Activated naive CD8-positive, alpha-beta T cell treated with anti-CD3 and anti-CD28 coated beads, Interleukin-2, amount 10 ng/mL, durations not matched to agents 7 days and 5 days (primary cell): ENCODE measurements around the gene ZBTB1. TPM values are rescaled to one million over a fixed set of nuclear protein-coding genes. Genes with fewer than 3 reads are reported as not detected.
"Not testable (repeated sequence)": the region's sequence is repeated elsewhere in the genome, so short reads cannot be mapped to it uniquely, and the experiment has no call there.

ENCODE experiments used
- ATAC-seq: fragments of 150-1000 bp; cut with Tn5 transposase; one replicate; pipeline ENCODE4 v1.10.0; 2021; ENCODE audit warnings: low read depth, moderate library complexity
- POLR2A ChIA-PET: fragments of 350-600 bp; sonication (Branson Sonifier 250); formaldehyde crosslinking; loops from one replicate; lab custom pipeline; 2021; ENCODE audit warnings: antibody characterized with exemption; lab: Charles Lee
- DNase-seq: peaks from one replicate; pipeline ENCODE4 v3.0.0; 2021
- H3K27ac Mint-ChIP-seq: one replicate; pipeline ENCODE4 v1.8.0; 2022; ENCODE audit warnings: mild to moderate bottlenecking, mixed read lengths
- H3K27me3 Mint-ChIP-seq: one replicate; pipeline ENCODE4 v1.8.0; 2022; ENCODE audit warnings: mild to moderate bottlenecking, moderate library complexity, mixed read lengths
- H3K36me3 Mint-ChIP-seq: one replicate; pipeline ENCODE4 v1.8.0; 2021; ENCODE audit warnings: mild to moderate bottlenecking, mixed read lengths
- H3K4me1 Mint-ChIP-seq: one replicate; pipeline ENCODE4 v1.8.0; 2021; ENCODE audit warnings: mixed read lengths
- H3K4me3 Mint-ChIP-seq: one replicate; pipeline ENCODE4 v1.8.0; 2022; ENCODE audit warnings: mild to moderate bottlenecking, moderate library complexity, mixed read lengths
- H3K9me3 Mint-ChIP-seq: one replicate; pipeline ENCODE4 v1.8.0; 2021; ENCODE audit warnings: mixed read lengths
- total RNA-seq, 2 experiments: library from RNA; stranded (reverse); gene quantifications; one replicate each; pipeline ENCODE4 v1.2.3, GENCODE V29; 2021

Gene ZBTB1
- total RNA-seq, 2 experiments from 2014 or later, result 84.1 to 86.7 TPM

GRCh38 chr14:64544607-64545312 lies 40.2 kb downstream of the ZBTB1 start:
- POLR2A ChIA-PET, result no interaction called here
- Mint-ChIP-seq H3K27me3 (peaks cover 74% of the 10 kb centered on the region), H3K9me3 (peaks cover 1% of the 10 kb centered on the region), H3K27ac (no peak overlapping the region), H3K4me1 (peaks cover 24% of the 10 kb centered on the region), H3K36me3 (peaks cover 4% of the 10 kb centered on the region), H3K4me3 (no peak overlapping the region)
- no peak for ATAC-seq
- no peak for DNase-seq

- H3K36me3 Mint-ChIP-seq, result peaks cover 3% of the 10 kb centered on the region
- no peak overlapping the region for H3K27ac Mint-ChIP-seq
- H3K4me3 Mint-ChIP-seq, result peak overlapping the region; percentile 47
- no peaks in the 10 kb centered on the region for H3K9me3 Mint-ChIP-seq
- POLR2A ChIA-PET, result interaction anchor here (0.5 kb wide), 1 partner anchor 264 kb away, joined by 4 read pairs; no protein-coding TSS in a partner anchor
- peaks cover 66% of the 10 kb centered on the region for H3K27me3 Mint-ChIP-seq
- H3K4me1 Mint-ChIP-seq, result peaks cover 11% of the 10 kb centered on the region
- DNase-seq (no peak), ATAC-seq (no peak)
Measured at GRCh38 chr14:64549016-64549415, 44.4 kb downstream of the ZBTB1 start.

DNA sequence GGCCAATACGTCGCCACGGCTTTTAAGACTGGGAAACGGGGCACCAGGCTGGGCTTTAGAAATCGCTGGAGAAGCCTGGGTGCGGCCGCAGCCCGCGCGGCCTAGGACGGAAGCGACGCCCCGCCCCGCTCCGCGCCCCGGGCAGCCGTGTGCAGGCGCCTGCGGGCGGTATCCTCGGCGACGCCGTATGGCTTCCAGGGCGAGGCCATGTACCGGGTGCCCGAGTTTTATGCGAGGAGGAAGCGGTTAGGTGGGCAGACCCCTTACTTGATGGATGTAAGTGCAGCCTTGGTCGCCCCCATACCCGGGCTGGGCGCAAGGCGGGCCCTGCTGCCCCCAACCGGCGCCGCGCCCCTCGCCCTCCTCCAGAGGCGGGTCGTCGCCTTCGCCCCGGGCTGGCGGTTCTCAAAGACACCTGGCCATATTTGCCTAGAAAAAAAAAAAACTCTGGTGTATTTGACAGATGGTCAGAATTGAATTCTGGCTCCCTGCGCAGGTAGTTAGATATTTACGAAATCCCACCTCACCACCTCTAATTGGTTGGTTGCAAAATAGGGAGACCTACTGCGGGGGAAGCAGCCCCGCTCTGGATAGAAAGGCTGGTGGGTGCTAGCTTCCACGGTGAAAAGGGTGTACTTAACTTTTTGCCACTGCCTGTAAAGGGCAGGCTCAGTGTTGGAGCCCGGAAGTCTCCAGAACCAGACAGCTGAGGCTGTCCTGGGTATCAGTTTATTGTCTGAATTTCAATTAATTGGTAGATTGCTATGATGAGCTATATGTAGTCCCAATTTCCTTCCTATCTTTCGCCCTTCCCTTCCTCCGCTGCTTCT lies 45.4 kb downstream of the ZBTB1 start, which contains the start of gene PPP1R36:
Gene PPP1R36, plus strand, starts transcription at position 171 of the 830 bp plus-strand sequence. Its CDS starts 37 bp downstream, at position 208.
- H3K27ac Mint-ChIP-seq, result peak within 1 kb of the TSS; percentile 67
- DNase-seq (peak; percentile 71), ATAC-seq (peak; percentile 97)
- H3K9me3 Mint-ChIP-seq, result no peaks in the 10 kb centered on the region
- H3K27me3 Mint-ChIP-seq, result peaks cover 62% of the 10 kb centered on the region
- peak within 1 kb of the TSS; percentile 68 for H3K4me3 Mint-ChIP-seq
- H3K36me3 Mint-ChIP-seq, result peaks cover 3% of the 10 kb centered on the region
- H3K4me1 Mint-ChIP-seq, result peaks cover 11% of the 10 kb centered on the region
- POLR2A ChIA-PET, result no interaction called here

DNA sequence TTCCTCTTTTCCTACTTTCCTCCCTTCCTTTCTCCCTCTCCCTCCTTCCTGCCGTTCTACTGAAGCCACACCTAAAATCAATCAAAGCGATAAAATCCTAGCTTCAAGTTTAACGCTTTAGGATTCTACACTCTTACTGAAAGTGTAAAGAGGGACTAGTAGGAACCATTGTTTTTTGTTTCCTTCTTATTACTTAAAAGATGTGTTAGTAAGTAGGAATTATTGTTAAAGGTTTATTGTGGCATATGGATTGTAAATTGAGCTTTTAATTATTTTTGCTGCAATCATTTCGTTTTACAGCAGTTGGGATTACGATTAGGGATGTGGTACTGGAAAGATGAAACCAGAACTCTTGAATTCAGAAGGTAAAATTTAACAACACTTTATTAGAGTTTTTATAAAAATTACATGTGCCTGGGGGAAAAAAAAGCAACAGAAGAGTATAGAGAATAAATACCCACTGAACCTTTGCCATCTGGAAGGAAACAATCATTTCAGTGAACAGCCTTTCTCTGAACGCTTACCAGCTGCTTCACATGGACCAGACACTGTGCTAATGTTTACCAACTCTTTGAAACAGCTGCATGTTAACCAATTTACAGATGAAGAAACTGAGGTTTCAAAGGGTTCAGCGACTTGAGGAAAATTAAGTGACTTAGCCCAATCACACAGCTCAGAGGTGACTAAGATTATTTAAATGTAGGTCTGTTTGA lies 46.2 kb downstream of the ZBTB1 start:
- Mint-ChIP-seq H3K36me3 (peaks cover 3% of the 10 kb centered on the region), H3K4me1 (peaks cover 11% of the 10 kb centered on the region), H3K4me3 (peak overlapping the region; percentile 68), H3K27ac (peak overlapping the region; percentile 67), H3K27me3 (peaks cover 61% of the 10 kb centered on the region), H3K9me3 (no peaks in the 10 kb centered on the region)
- POLR2A ChIA-PET, result no interaction called here
- ATAC-seq (no peak), DNase-seq (no peak)

GRCh38 chr14:64554556-64554955 lies 50.0 kb downstream of the ZBTB1 start:
- H3K27me3 Mint-ChIP-seq, result peaks cover 46% of the 10 kb centered on the region
- H3K9me3 Mint-ChIP-seq, result no peaks in the 10 kb centered on the region
- no peak overlapping the region for H3K4me3 Mint-ChIP-seq
- no peak overlapping the region for H3K27ac Mint-ChIP-seq
- DNase-seq (no peak), ATAC-seq (no peak)
- no peaks in the 10 kb centered on the region for H3K36me3 Mint-ChIP-seq
- H3K4me1 Mint-ChIP-seq, result peaks cover 9% of the 10 kb centered on the region
- POLR2A ChIA-PET, result interaction anchor here (1.2 kb wide), 1 partner anchor 14 kb away, joined by 3 read pairs; the partner anchor contains the start of gene HSPA2

- Mint-ChIP-seq H3K4me3 (no peak overlapping the region), H3K9me3 (no peaks in the 10 kb centered on the region), H3K27me3 (peaks cover 31% of the 10 kb centered on the region), H3K4me1 (peaks cover 13% of the 10 kb centered on the region), H3K36me3 (no peaks in the 10 kb centered on the region), H3K27ac (no peak overlapping the region)
- POLR2A ChIA-PET, result no interaction called here
- no peak for DNase-seq
- ATAC-seq, result no peak
Measured at GRCh38 chr14:64556526-64556925, 52.0 kb downstream of the ZBTB1 start.

DNA sequence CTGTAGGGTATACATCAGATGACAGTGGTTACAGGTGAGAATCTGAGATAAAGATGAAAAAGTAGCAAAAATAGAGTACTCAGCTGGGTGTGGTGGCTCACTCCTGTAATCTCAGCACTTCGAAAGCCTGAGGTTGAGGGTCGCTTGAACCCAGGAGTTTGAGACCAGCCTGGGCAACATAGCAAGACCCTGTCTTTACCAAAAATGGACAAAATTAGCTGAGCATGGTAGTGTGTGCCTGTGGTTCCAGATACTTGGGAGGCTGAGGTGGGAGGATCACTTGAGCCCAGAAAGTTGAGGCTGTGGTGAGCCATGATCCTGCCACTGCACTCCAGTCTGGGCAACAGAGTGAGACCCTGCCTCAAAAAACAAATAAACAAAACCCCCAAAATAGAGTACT lies 53.6 kb downstream of the ZBTB1 start:
- DNase-seq, H3K4me3 Mint-ChIP-seq, H3K27ac Mint-ChIP-seq, H3K36me3 Mint-ChIP-seq, ATAC-seq, H3K9me3 Mint-ChIP-seq, POLR2A ChIA-PET: not testable (repeated sequence)
- Mint-ChIP-seq H3K27me3 (peaks cover 17% of the 10 kb centered on the region), H3K4me1 (peaks cover 16% of the 10 kb centered on the region)

GRCh38 chr14:64561631-64562030 lies 57.1 kb downstream of the ZBTB1 start:
- ATAC-seq (no peak), DNase-seq (no peak)
- Mint-ChIP-seq H3K27me3 (peaks cover 16% of the 10 kb centered on the region), H3K4me3 (no peak overlapping the region), H3K4me1 (peaks cover 16% of the 10 kb centered on the region), H3K36me3 (no peaks in the 10 kb centered on the region), H3K27ac (no peak overlapping the region), H3K9me3 (no peaks in the 10 kb centered on the region)
- POLR2A ChIA-PET, result no interaction called here

DNA sequence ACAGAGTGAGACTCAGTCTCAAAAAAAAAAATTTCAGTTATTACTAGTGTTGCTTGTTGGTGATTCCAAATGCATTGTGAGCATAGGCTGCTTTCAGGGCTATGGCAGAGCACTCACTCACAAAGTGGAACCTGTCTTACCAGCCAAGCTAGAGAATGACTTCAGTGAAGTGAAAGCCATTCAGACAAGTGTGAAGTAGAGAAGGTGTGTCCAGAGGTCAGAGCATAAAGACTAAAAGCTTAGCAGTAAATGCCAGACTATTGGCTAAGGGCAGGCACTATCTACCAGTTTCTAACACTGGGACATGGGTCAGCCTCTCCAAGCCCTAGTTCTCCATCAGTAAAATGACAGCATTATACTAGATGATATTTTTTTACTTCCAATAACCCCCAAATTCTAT lies 57.9 kb downstream of the ZBTB1 start:
- H3K27me3 Mint-ChIP-seq, result peaks cover 16% of the 10 kb centered on the region
- no peak overlapping the region for H3K4me3 Mint-ChIP-seq
- H3K36me3 Mint-ChIP-seq, result no peaks in the 10 kb centered on the region
- no peaks in the 10 kb centered on the region for H3K9me3 Mint-ChIP-seq
- POLR2A ChIA-PET, result no interaction called here
- ATAC-seq, result no peak
- peaks cover 16% of the 10 kb centered on the region for H3K4me1 Mint-ChIP-seq
- H3K27ac Mint-ChIP-seq, result no peak overlapping the region
- no peak for DNase-seq

DNA sequence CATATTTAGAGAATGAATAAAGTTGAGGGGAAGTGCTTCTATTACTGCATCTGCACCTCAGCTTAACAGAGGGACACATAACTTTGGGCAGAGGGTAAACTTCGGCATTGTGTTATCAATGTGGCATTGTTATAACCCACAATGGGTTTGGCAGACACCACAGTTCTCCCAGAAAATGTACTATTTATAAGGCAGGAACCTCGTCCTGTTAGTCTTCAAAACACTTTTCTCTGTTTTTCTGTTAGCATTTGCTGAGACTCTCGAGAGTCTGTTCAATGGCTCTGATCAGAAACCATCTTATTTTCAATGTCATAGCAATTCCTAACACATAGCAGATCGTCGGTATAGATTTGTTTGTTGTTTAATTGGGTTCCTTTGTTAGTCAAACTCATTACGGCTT lies 59.1 kb downstream of the ZBTB1 start:
- H3K9me3 Mint-ChIP-seq, result no peaks in the 10 kb centered on the region
- H3K27me3 Mint-ChIP-seq, result peaks cover 16% of the 10 kb centered on the region
- H3K36me3 Mint-ChIP-seq, result no peaks in the 10 kb centered on the region
- H3K4me3 Mint-ChIP-seq, result no peak overlapping the region
- ATAC-seq (no peak), DNase-seq (no peak)
- H3K4me1 Mint-ChIP-seq, result peaks cover 15% of the 10 kb centered on the region
- POLR2A ChIA-PET, result no interaction called here
- H3K27ac Mint-ChIP-seq, result no peak overlapping the region

GRCh38 chr14:64566651-64567122 lies 62.1 kb downstream of the ZBTB1 start:
- ATAC-seq (no peak), DNase-seq (no peak)
- H3K36me3 Mint-ChIP-seq, result no peaks in the 10 kb centered on the region
- POLR2A ChIA-PET, result no interaction called here
- no peaks in the 10 kb centered on the region for H3K9me3 Mint-ChIP-seq
- H3K27ac Mint-ChIP-seq, result no peak overlapping the region
- no peak overlapping the region for H3K4me3 Mint-ChIP-seq
- peaks cover 2% of the 10 kb centered on the region for H3K4me1 Mint-ChIP-seq
- H3K27me3 Mint-ChIP-seq, result peaks cover 15% of the 10 kb centered on the region

- H3K9me3 Mint-ChIP-seq, result no peaks in the 10 kb centered on the region
- H3K36me3 Mint-ChIP-seq, result no peaks in the 10 kb centered on the region
- ATAC-seq (no peak), DNase-seq (no peak)
- H3K27ac Mint-ChIP-seq, result no peak overlapping the region
- H3K4me3 Mint-ChIP-seq, result no peak overlapping the region
- POLR2A ChIA-PET, result no interaction called here
- H3K27me3 Mint-ChIP-seq, result peaks cover 13% of the 10 kb centered on the region
- no peaks in the 10 kb centered on the region for H3K4me1 Mint-ChIP-seq
Measured at GRCh38 chr14:64569138-64569631, 64.6 kb downstream of the ZBTB1 start.

DNA sequence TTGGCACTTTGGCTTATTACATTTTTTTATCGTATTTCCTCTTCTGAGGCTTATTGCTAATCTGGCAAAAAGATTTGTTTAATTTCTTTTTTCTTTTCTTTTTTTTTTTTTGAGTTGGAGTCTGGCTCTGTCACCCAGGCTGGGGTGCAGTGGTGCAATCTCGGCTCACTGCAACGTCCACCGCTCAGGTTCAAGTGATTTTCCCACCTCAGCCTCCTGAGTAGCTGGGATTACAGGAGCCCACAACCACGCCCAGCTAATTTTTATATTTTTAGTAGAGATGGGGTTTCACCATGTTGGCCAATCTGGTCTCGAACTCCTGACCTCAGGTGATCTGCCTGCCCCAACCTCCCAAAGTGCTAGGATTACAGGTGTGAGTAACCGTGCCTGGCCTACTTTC lies 65.1 kb downstream of the ZBTB1 start:
- POLR2A ChIA-PET, H3K4me1 Mint-ChIP-seq: not testable (repeated sequence)

More for the DNA sequence above, 65.1 kb downstream of the ZBTB1 start:
- H3K4me3 Mint-ChIP-seq, H3K27ac Mint-ChIP-seq, DNase-seq, H3K36me3 Mint-ChIP-seq, H3K27me3 Mint-ChIP-seq, H3K9me3 Mint-ChIP-seq, ATAC-seq: not testable (repeated sequence)
